ENCODE measurements around the gene SOHLH1.
A peak's percentile ranks its signal among the peaks of the same experiment; 100 is the strongest.

SOHLH1 gene

GRCh38 chr9:135701959-135702721 lies 2.9 kb upstream of the SOHLH1 start, which contains the start of gene KCNT1:
Gene KCNT1 (plus strand): TSS chr9:135702185. CDS start chr9:135702259, 74 bp downstream.
- peak; percentile 51 for DNase-seq

GRCh38 chr9:135701067-135701958 lies 2.0 kb upstream of the SOHLH1 start:
- no peak for DNase-seq

- no peak for DNase-seq
Measured at GRCh38 chr9:135700525-135700924, 1.2 kb upstream of the SOHLH1 start.

GRCh38 chr9:135698767-135699166 lies 514 bp downstream of the SOHLH1 start:
- no peak for DNase-seq

GRCh38 chr9:135698236-135698635 lies 1.0 kb downstream of the SOHLH1 start:
- no peak for DNase-seq

GRCh38 chr9:135697226-135697625 lies 2.1 kb downstream of the SOHLH1 start:
- DNase-seq, result no peak

- no peak for DNase-seq
Measured at GRCh38 chr9:135696446-135696845, 2.8 kb downstream of the SOHLH1 start.

- no peak for DNase-seq
Measured at GRCh38 chr9:135695642-135696041, 3.6 kb downstream of the SOHLH1 start.

- no peak for DNase-seq
Measured at GRCh38 chr9:135695036-135695435, 4.2 kb downstream of the SOHLH1 start.

GRCh38 chr9:135694414-135694813 lies 4.9 kb downstream of the SOHLH1 start:
- DNase-seq, result no peak

GRCh38 chr9:135693771-135694170 lies 5.5 kb downstream of the SOHLH1 start:
- no peak for DNase-seq

GRCh38 chr9:135693265-135693664 lies 6.0 kb downstream of the SOHLH1 start:
- no peak for DNase-seq

GRCh38 chr9:135692410-135692809 lies 6.9 kb downstream of the SOHLH1 start:
- no peak for DNase-seq

- DNase-seq, result no peak
Measured at GRCh38 chr9:135690836-135691570, 8.3 kb downstream of the SOHLH1 start.

- DNase-seq, result no peak
Measured at GRCh38 chr9:135689011-135689410, 10.3 kb downstream of the SOHLH1 start.

GRCh38 chr9:135687216-135687615 lies 12.1 kb downstream of the SOHLH1 start:
- DNase-seq, result no peak

GRCh38 chr9:135684691-135685090 lies 14.6 kb downstream of the SOHLH1 start:
- no peak for DNase-seq

- no peak for DNase-seq
Measured at GRCh38 chr9:135683401-135684034, 15.8 kb downstream of the SOHLH1 start.

- DNase-seq, result no peak
Measured at GRCh38 chr9:135681161-135681560, 18.1 kb downstream of the SOHLH1 start.

GRCh38 chr9:135680056-135680455 lies 19.2 kb downstream of the SOHLH1 start:
- DNase-seq, result no peak

- DNase-seq, result no peak
Measured at GRCh38 chr9:135678236-135679017, 20.9 kb downstream of the SOHLH1 start.

- DNase-seq, result no peak
Measured at GRCh38 chr9:135677641-135678168, 21.6 kb downstream of the SOHLH1 start.

Measured in activated naive CD4-positive, alpha-beta T cell treated with anti-CD3 and anti-CD28 coated beads, Interleukin-2, amount 50 U/mL, for 16 hours (primary cell).